HT1080 (cell line): ENCODE results near the gene LGR6. TPM values are rescaled to one million over a fixed set of nuclear protein-coding genes. Genes with fewer than 3 reads are reported as not detected.
A peak's percentile ranks its signal among the peaks of the same experiment; 100 is the strongest.
"Not testable (repeated sequence)": the region's sequence is repeated elsewhere in the genome, so short reads cannot be mapped to it uniquely, and the experiment has no call there.

Experiments
- DNase-seq: peaks from one replicate; pipeline ENCODE4 v3.0.0-alpha.2; 2015; ENCODE audit warnings: low read depth
- total RNA-seq: library from RNA; depleted of rRNA; stranded (reverse); fragments of >200 nt; shearing (Covaris generic); gene quantifications from 2 replicates; pipeline ENCODE4 v1.2.3, GENCODE V29; 2014

Gene LGR6
- total RNA-seq, 1 experiment from 2014 or later: not detected

DNA sequence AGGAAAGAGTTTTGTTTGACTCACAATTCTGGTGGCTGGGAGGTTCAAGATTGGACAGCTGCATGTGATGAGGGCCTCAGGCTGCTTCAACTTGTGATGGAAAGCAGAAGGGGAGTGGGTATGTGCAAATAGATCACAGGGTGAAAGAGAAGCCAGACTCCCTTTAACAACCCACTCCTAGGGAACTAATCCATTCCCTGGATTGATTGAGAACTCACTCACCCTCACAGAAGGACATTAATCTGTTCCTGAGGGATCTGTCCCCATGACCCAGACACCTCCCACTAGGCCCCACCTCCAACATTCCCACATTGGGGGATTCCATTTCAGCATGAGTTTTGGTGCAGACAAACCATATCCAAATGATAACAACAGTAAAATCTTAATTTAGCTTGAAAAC lies 122.6 kb downstream of the LGR6 start:
- DNase-seq: no peak

- no peak for DNase-seq
Observed at GRCh38 chr1:202317941-202318925, 124.6 kb downstream of the LGR6 start.

DNA sequence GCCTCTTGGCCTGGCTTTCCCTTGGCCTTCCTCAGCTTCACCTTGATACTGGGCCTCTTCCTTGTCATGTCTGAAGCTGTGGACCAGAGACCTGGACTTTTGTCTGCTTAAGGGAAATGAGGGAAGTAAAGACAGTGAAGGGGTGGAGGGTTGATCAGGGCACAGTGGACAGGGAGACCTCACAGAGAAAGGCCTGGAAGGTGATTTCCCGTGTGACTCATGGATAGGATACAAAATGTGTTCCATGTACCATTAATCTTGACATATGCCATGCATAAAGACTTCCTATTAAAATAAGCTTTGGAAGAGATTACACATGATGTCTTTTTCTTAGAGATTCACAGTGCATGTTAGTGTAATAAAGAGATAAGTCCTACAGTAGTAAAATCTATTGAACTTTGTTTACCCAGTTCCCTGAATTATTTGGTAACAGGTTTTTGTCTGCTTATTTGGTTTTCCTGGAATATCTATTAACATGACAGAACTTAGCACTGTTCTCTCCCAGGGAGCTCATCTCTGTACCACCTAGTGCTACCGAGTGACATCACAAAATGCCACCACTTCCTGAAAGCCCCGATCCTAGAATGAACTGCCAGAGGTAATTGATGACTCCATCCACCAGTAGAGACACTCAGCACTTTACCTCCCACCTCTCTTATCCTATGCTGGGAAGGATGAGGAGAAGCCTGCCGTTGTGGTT lies 125.9 kb downstream of the LGR6 start:
- no peak for DNase-seq

DNA sequence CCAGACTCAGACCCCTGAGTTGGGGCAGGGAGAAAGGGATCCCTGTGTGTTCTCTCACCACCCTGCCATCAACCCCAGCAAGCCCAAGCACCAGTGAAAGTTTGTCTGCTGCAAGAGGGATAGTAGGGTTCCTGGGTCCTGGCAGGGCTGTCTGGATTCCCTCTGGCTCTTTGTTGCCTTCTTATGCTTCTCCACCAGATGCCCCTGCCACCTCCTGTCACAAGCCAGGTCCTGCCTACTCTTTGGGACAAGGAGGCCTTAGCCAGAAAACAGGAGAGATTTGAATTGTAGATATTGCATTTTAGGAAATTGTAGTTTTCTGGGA lies 126.4 kb downstream of the LGR6 start:
- DNase-seq: no peak

- no peak for DNase-seq
Observed at GRCh38 chr1:202323731-202324130, 130.1 kb downstream of the LGR6 start.

DNA sequence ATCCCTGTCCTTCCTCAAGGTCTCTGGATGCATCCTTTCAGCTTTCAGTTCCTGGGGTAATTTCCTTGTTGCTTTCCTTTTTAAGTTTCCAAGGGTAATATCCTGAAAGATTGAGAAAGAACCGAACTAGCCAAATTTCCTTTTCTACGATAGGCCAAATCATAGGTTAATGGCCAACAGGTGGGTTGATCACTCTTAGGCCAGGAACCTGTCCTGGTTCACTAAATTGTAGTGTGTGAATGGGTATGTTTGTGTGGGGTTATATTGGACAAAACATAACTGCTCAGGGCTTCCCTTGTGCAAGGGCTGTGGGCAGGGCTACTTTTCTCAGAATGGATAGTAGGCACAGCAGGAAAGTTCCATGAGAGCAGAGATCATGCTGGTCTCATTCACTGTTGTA lies 131.0 kb downstream of the LGR6 start:
- DNase-seq: no peak

GRCh38 chr1:202329891-202330290 lies 136.3 kb downstream of the LGR6 start:
- DNase-seq: no peak

GRCh38 chr1:202333861-202334260 lies 140.3 kb downstream of the LGR6 start:
- DNase-seq: no peak

DNA sequence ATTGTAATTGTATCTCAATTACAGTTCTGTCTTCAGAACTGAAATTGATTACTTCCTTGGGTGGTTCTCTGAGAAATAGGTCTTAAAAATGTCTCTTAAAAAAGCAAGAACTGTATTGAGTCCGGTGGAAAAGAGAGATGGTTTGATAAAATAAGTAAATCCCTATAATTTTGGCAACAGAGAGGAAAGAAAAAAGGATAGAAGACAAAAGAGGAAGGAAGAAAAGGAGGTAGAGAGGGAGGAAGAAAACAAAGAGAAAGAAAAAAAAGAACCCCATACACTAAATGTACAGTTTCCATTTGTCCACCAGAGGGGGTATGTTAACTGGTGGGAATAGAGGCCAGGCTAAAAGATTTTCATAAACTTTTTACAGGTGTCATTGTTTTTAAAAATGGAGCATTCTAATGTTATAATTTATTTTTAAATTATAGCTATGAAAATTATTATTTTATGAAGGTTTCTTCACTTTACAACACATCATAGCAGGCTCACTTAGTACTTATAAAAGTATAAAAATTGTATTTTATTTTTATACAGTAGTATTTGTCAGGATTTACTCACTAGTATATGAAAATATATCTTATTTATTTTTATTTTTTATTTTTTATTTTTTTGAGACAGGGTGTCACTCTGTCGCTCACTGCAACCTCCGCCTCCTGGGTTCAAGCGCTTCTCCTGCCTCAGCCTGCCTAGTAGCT lies 150.2 kb downstream of the LGR6 start:
- peak; percentile 38 for DNase-seq

DNA sequence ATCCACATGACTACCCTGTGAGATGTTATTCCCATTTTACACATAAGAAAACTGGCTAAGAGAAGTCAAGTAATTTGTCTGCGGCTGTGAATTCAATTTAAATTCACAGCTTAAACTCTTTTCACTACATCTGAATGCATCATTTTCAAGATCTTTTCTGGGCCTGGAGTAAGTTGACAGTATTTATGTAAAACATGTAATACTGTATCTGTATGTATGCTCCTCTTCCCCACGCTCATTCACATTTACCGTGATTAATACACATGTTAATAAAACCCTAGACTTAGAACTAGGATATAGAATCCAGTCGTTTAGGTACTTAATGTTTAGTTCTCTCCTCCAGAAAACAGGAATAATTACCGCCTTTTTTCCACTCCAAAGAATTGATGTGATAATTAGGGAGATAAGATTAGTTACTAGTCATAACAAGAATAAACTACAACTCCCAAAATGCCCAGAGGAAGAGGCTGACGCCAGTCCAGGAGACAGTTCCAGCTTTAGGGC lies 154.5 kb downstream of the LGR6 start:
- DNase-seq: no peak

DNA sequence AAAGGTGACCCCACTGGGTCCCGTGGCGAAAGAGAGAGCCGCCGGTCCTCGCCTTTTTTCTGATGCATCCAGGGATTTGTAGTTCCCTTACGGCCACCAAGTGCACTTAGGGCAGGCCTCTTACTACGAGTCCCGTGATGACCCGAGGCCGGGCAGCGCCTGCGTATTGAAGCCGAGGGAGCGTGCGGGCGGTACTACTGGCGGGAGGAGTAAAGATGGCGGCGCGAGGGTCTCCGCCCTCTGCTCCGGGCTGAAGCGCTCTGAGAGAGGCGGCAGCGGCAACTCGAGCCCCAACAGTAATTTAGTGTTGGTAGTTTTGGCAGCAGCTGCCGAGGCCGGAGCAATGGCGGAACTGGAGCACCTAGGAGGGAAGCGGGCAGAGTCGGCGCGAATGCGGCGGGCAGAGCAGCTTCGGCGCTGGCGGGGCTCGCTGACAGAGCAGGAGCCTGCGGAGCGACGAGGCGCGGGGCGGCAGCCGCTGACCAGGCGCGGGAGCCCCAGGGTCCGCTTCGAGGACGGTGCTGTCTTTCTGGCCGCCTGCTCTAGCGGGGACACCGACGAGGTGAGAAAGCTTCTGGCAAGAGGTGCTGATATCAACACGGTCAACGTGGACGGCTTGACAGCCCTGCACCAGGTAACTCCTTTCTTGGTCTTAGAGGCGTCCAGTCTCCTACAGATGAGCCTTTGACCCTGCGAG lies 155.1 kb downstream of the LGR6 start, which contains the start of gene PPP1R12B:
Gene PPP1R12B, plus strand, starts transcription at position 191 of the 697 bp plus-strand sequence. Its CDS starts 153 bp downstream, at position 344.
- peak; percentile 99 for DNase-seq

DNA sequence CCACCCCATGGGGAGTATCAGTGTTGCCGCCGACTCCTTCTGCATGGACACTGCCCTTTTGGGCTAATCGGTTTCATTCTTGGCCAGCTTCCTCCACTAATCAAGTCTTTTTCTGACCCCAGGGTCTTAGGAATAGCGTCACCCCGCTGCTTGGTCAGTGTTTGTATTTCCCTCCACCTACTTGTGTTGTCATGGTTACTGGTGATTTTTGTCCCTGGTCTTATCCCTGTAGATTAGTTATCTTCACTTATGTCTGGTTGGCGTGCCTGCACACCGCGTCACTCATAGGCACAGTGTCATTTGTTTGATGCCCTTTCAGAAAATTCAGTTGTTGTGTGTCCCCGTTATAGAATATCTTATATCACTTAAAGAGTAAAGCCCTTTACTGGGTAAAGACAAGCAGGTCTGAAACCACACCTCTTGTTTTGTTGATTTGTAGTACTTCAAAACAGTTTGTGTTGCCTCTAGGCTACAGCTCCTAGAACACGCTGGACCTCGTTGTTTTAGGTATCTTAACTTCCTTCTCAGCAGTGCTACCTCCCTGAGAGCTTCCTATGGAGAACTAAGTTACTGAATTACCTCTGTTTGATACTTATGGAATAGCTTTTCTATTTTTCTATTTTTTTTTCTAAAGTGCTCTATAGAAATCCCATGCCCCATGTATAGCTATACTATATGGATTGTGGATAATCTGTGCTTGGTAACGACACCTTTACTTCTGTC lies 155.8 kb downstream of the LGR6 start:
- peak; percentile 37 for DNase-seq

DNA sequence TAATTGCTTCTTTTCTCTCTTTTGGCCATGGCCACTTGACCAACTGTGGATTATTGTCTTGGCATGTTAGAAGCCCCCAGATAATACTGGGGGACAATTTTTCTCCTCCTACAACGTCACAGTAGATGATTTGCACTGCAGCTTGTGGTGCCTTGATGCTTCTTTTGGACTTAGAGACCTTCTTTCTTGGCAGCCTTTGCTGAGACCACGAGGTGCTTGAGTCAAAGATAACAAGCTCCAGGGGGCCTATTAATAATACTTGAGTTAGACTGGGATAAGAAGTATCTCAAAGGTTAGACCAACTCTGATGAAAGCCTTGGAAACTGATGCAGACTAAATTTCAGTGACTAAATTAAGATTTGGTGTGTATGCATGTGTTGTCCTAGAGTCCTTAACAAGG lies 158.1 kb downstream of the LGR6 start:
- no peak for DNase-seq

GRCh38 chr1:202352583-202353197 lies 159.1 kb downstream of the LGR6 start:
- not testable (repeated sequence) for DNase-seq

GRCh38 chr1:202355944-202356553 lies 162.4 kb downstream of the LGR6 start:
- no peak for DNase-seq

GRCh38 chr1:202357506-202357905 lies 163.9 kb downstream of the LGR6 start:
- no peak for DNase-seq

DNA sequence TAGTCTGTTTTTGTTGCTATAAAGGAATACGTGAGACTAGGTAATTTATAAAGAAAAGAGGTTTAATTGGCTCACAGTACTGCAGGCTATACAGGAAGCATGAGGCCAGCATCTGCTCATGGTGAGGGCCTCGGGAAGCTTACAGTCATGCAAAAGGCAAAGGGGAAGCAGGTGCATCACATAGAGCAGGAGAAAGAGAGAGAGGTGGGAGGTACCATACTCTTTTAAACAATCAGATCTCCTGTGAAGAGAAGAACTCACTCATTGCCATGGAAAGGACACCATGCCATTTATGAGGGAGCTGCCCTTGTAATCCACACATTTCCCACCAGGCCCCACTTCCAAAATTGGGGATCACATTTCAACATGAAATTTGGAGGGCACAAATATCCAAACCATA lies 167.6 kb downstream of the LGR6 start:
- no peak for DNase-seq

GRCh38 chr1:202361701-202362100 lies 168.1 kb downstream of the LGR6 start:
- DNase-seq: no peak

- no peak for DNase-seq
Observed at GRCh38 chr1:202362212-202362611, 168.6 kb downstream of the LGR6 start.
